PC-9 (cell line): ENCODE results near the gene SNX25. TPM values are rescaled to one million over a fixed set of nuclear protein-coding genes. Genes with fewer than 3 reads are reported as not detected.

Source experiments
- BruUV-seq: library from RNA; stranded (reverse); fragments of 400-500 nt; replicated peaks from 2 replicates; lab custom pipeline; 2021; lab: Mats Ljungman, UMichigan
- CTCF ChIA-PET: fragments of 300-600 bp; sonication (Branson Sonifier 250); formaldehyde crosslinking; loops from one replicate; lab custom pipeline; 2022; ENCODE audit warnings: antibody characterized with exemption; lab: Charles Lee
- POLR2A ChIA-PET: fragments of 300-600 bp; sonication (Branson Sonifier 250); formaldehyde crosslinking; loops from one replicate; lab custom pipeline; 2022; ENCODE audit warnings: antibody characterized with exemption; ENCODE audit not compliant: unreplicated experiment; lab: Charles Lee
- DNase-seq, 2 experiments: peaks; one replicate each; pipeline versions ENCODE4 v3.0.0 to v3.0.0-alpha.2; 2015 to 2022; ENCODE audit warnings: mixed read lengths in 1 of 2
- H2AFZ ChIP-seq: fragments of 200-600 bp; sonication (generic); 2 replicates; pipeline ENCODE4 v1.8.1; 2017; ENCODE audit warnings: antibody characterized with exemption
- H3F3A ChIP-seq: fragments of 200-600 bp; sonication (generic); 2 replicates; pipeline ENCODE4 v1.8.1; 2017; ENCODE audit warnings: antibody characterized with exemption, mild to moderate bottlenecking, low read depth; ENCODE audit not compliant: insufficient read depth
- H3K27ac ChIP-seq: fragments of 200-600 bp; sonication (generic); 2 replicates; pipeline ENCODE4 v1.6.1; 2016; ENCODE audit warnings: mixed run types
- H3K27me3 ChIP-seq: fragments of 200-600 bp; sonication (generic); 2 replicates; pipeline ENCODE4 v1.6.1; 2016; ENCODE audit warnings: low read depth, mixed run types; ENCODE audit not compliant: insufficient read depth
- H3K36me3 ChIP-seq: fragments of 200-600 bp; sonication (generic); 2 replicates; pipeline ENCODE4 v1.6.1; 2016; ENCODE audit warnings: low read depth, mixed run types
- H3K4me1 ChIP-seq: fragments of 200-600 bp; sonication (generic); replicated peaks from 2 replicates; pipeline ENCODE4 v1.6.1; 2016; ENCODE audit warnings: mixed run types; ENCODE audit not compliant: insufficient read depth
- H3K4me2 ChIP-seq: fragments of 200-600 bp; sonication (generic); 2 replicates; pipeline ENCODE4 v1.6.1; 2017; ENCODE audit warnings: mixed run types
- H3K4me3 ChIP-seq: fragments of 200-600 bp; sonication (generic); 2 replicates; pipeline ENCODE4 v1.6.1; 2016; ENCODE audit warnings: mixed run types
- H3K79me2 ChIP-seq: fragments of 200-600 bp; sonication (generic); 2 replicates; pipeline ENCODE4 v1.6.1; 2017; ENCODE audit warnings: low read depth, mixed run types
- H3K9me2 ChIP-seq: fragments of 200-600 bp; sonication (generic); 2 replicates; pipeline ENCODE4 v1.8.1; 2017; ENCODE audit warnings: mild to moderate bottlenecking; ENCODE audit not compliant: insufficient read depth
- H3K9me3 ChIP-seq: fragments of 200-600 bp; sonication (generic); 2 replicates; pipeline ENCODE4 v1.8.1; 2016; ENCODE audit warnings: low read depth; ENCODE audit not compliant: insufficient read depth
- H4K20me1 ChIP-seq: fragments of 200-600 bp; sonication (generic); 2 replicates; pipeline ENCODE4 v1.8.1; 2017; ENCODE audit not compliant: insufficient read depth
- EZH2 ChIP-seq: fragments of 200-600 bp; sonication (generic); IDR thresholded peaks from 2 replicates; pipeline ENCODE4 v1.8.0; 2017; ENCODE audit warnings: antibody characterized with exemption, low read depth
- intact Hi-C: fragments of 100-400 bp; cut with micrococcal nuclease; formaldehyde crosslinking; loops from one replicate; pipeline ENCODE4 v1.10.0; 2022; ENCODE audit not compliant: unreplicated experiment
- total RNA-seq: library from RNA; stranded (reverse); gene quantifications from 2 replicates; pipeline ENCODE4 v1.2.3, GENCODE V29; 2021
- TF ChIP-seq, protein P1 (sequence below): fragments of 200-600 bp; sonication (generic); conservative IDR thresholded peaks from 2 replicates; pipeline ENCODE4 v1.6.1; 2017; ENCODE audit warnings: mixed run types, antibody characterized with exemption, mild to moderate bottlenecking, moderate library complexity

Gene SNX25
- total RNA-seq, 1 experiment from 2014 or later, result 18.0 TPM

DNA sequence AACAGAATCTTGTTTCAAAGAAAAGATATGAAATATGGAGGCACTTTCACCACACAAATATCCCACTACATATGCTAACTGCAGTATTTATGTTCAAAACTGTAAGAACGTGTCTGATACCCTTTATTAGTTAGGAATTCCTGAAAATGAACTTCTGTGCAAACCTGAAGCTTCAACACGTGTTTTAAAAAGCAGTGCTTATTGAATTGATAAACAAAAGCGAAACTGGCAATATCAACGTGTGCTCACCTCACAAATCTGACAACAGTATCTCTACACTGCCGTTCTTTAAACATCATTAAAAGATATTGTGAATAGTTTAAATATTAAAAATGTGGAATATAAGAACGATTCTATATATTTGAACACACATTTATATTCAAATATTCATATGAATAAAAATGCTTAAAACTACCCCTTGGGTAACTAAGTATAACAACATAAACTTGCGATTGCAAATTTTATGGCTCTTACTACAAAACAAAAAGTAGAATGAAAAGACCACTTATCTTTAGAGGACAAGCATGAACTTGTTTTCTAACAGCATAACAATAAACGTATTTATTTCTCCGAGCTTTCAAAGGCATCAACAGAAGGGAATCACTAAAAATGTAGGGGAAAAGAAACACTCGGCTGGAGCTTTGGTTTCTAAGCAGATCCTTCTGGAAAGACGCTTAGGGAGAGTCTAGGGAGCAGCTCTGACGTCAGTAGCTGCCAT lies 186.0 kb downstream of the SNX25 start, which contains the start of gene LRP2BP:
Gene LRP2BP, minus strand, starts transcription at position 687 of the 718 bp plus-strand sequence. CDS start 17,738 bp downstream, outside the sequence.
- BruUV-seq, result no TSS peak
- peak within 1 kb of the TSS; percentile 98 for H3K27ac ChIP-seq
- H3F3A ChIP-seq, result peaks cover 15% of the 10 kb centered on the region
- H3K79me2 ChIP-seq, result no peaks in the 10 kb centered on the region
- H3K4me2 ChIP-seq, result peak within 1 kb of the TSS; percentile 98
- POLR2A ChIA-PET, result interaction anchor here (0.7 kb wide), 1 partner anchor 42 kb away, joined by 4 read pairs; no protein-coding TSS in a partner anchor
- H2AFZ ChIP-seq, result peak within 1 kb of the TSS; percentile 97
- no peaks in the 10 kb centered on the region for H3K9me3 ChIP-seq
- intact Hi-C loops, result loop anchor here (10.0 kb wide), 1 partner anchor 199 kb away; no protein-coding TSS in a partner anchor
- H4K20me1 ChIP-seq, result no peaks in the 10 kb centered on the region
- peak within 1 kb of the TSS; percentile 91 for H3K4me3 ChIP-seq
- H3K36me3 ChIP-seq, result no peaks in the 10 kb centered on the region
- no peak for DNase-seq
- H3K4me1 ChIP-seq, result peaks cover 16% of the 10 kb centered on the region
- no peak for TF ChIP-seq EZH2
- TF ChIP-seq, protein P1, sequence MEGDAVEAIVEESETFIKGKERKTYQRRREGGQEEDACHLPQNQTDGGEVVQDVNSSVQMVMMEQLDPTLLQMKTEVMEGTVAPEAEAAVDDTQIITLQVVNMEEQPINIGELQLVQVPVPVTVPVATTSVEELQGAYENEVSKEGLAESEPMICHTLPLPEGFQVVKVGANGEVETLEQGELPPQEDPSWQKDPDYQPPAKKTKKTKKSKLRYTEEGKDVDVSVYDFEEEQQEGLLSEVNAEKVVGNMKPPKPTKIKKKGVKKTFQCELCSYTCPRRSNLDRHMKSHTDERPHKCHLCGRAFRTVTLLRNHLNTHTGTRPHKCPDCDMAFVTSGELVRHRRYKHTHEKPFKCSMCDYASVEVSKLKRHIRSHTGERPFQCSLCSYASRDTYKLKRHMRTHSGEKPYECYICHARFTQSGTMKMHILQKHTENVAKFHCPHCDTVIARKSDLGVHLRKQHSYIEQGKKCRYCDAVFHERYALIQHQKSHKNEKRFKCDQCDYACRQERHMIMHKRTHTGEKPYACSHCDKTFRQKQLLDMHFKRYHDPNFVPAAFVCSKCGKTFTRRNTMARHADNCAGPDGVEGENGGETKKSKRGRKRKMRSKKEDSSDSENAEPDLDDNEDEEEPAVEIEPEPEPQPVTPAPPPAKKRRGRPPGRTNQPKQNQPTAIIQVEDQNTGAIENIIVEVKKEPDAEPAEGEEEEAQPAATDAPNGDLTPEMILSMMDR, result no peak
- no peaks in the 10 kb centered on the region for H3K27me3 ChIP-seq
- no peaks in the 10 kb centered on the region; the same call in 1 of the 2 replicates for H3K9me2 ChIP-seq
- CTCF ChIA-PET, result interaction anchor here (0.7 kb wide), 1 partner anchor 12 kb away, joined by 3 read pairs; no protein-coding TSS in a partner anchor

DNA sequence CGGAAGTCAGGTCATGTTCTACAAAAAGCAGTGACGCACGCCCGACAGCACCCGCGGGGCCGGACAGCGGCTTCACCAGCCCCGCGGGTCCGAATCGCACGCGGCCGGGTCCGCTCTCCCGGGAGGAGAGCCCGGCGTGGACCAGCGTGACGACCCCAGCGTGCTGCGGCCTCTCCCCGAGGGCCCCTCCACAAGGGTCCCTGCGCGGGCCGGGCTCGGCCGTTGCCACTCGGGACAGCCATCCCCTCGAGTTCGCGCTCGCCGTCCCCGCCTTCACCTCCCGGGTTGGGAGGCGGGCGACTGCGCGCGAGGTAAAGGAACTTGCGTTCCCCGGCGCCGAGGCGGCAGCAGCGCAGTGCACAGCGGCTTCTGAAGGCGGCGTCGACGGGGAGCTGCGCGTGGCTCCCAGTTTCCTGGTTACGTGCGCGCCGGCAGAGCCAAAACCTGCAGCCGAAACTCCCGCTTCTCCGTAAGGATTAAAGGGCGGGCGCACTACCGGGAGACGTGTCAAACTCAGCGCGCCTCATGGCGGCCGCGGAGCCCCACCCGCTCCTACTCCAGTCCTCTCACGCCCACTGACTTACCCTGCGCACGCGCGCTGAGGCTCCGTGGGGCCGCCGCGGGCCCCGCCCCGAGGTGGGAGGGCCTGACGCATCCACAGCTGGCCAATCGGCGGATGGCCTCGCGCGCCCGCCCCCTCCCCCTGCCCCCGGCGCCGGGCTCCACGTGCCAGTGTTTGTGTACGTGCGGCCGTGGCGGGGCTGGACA lies 186.7 kb downstream of the SNX25 start:
- peak overlapping the region; percentile 98 for H3K27ac ChIP-seq
- H3K36me3 ChIP-seq, result no peaks in the 10 kb centered on the region
- H3K9me2 ChIP-seq, result no peaks in the 10 kb centered on the region; the same call in 1 of the 2 replicates
- no peaks in the 10 kb centered on the region for H3K79me2 ChIP-seq
- BruUV-seq, result TSS peak; percentile 38
- DNase-seq, result peak; percentile 88 to 99
- no peaks in the 10 kb centered on the region for H3K9me3 ChIP-seq
- ChIA-PET POLR2A (interaction anchor here (0.5 to 1.6 kb wide), 12 partner anchors 17 to 1085 kb away, joined by 3 to 9 read pairs (median 4); no protein-coding TSS in a partner anchor), CTCF (interaction anchor here (0.6 kb wide), 1 partner anchor 186 kb away, joined by 4 read pairs; the partner anchor contains the start of gene SNX25)
- H3K4me1 ChIP-seq, result peaks cover 16% of the 10 kb centered on the region
- intact Hi-C loops, result loop anchor here (1.0 to 10.0 kb wide), 5 partner anchors 29 to 199 kb away; partner anchors contain the start of genes CCDC110, SNX25 and UFSP2
- no peaks in the 10 kb centered on the region for H4K20me1 ChIP-seq
- H2AFZ ChIP-seq, result peak overlapping the region; percentile 97
- peak overlapping the region; percentile 98 for H3K4me2 ChIP-seq
- TF ChIP-seq, protein P1, result no peak
- no peak for TF ChIP-seq EZH2
- H3F3A ChIP-seq, result peaks cover 15% of the 10 kb centered on the region
- no peaks in the 10 kb centered on the region for H3K27me3 ChIP-seq
- H3K4me3 ChIP-seq, result peak overlapping the region; percentile 91
